Activated naive CD8-positive, alpha-beta T cell (primary cell): ENCODE data around the gene ATP1A2.
"Not testable (repeated sequence)": the region's sequence is repeated elsewhere in the genome, so short reads cannot be mapped to it uniquely, and the experiment has no call there.

Experiments
- H3K27ac Mint-ChIP-seq: one replicate; pipeline ENCODE4 v1.8.0; 2021; ENCODE audit warnings: mixed read lengths
- H3K27me3 Mint-ChIP-seq: one replicate; pipeline ENCODE4 v1.8.0; 2021; ENCODE audit warnings: mixed read lengths
- H3K36me3 Mint-ChIP-seq: one replicate; pipeline ENCODE4 v1.8.0; 2021; ENCODE audit warnings: mixed read lengths
- H3K4me1 Mint-ChIP-seq: one replicate; pipeline ENCODE4 v1.8.0; 2021; ENCODE audit warnings: low read depth, mixed read lengths
- H3K4me3 Mint-ChIP-seq: one replicate; pipeline ENCODE4 v1.8.0; 2021; ENCODE audit warnings: mild to moderate bottlenecking, mixed read lengths
- H3K9me3 Mint-ChIP-seq: one replicate; pipeline ENCODE4 v1.8.0; 2021; ENCODE audit warnings: low read depth, mixed read lengths

The ATP1A2 gene

DNA sequence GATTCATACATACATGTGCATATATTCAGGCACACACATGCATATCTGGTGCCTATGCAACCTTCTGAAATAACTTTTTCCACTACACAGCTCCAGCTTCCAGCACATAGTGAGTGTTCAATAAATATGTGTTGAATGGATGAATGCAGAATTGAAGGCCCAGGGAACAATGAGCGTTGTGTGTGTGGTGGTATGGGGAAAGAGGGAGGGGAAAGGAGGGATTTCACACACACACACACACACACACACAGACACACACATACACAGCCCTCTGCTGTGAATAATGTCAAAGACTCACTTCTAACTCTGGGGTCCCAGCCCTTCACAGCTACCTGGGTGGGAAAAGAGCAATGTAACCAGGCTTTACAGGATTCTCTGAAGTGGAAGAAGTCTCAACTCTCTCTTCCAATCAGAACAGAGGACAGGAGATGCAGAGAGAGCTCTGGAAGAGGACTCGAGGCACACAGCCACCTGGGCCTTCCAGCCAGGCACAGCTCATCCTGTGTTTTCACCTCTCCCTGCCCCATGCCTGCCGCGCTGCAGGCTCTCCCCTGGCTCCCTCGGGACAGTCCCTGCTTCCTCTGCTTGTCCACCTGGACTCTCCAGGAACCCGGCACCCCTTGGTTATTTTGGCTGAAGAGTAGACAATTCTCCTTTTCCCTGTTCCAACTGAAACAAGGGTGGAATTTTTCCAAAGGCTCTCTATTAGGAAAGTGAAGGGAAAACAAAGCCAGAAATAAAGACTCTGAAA lies 11.7 kb upstream of the ATP1A2 start:
- no peak overlapping the region for H3K27ac Mint-ChIP-seq
- H3K36me3 Mint-ChIP-seq = no peaks in the 10 kb centered on the region
- peaks cover 40% of the 10 kb centered on the region for H3K4me1 Mint-ChIP-seq
- H3K4me3 Mint-ChIP-seq = no peak overlapping the region
- H3K27me3 Mint-ChIP-seq = no peaks in the 10 kb centered on the region
- no peaks in the 10 kb centered on the region for H3K9me3 Mint-ChIP-seq

DNA sequence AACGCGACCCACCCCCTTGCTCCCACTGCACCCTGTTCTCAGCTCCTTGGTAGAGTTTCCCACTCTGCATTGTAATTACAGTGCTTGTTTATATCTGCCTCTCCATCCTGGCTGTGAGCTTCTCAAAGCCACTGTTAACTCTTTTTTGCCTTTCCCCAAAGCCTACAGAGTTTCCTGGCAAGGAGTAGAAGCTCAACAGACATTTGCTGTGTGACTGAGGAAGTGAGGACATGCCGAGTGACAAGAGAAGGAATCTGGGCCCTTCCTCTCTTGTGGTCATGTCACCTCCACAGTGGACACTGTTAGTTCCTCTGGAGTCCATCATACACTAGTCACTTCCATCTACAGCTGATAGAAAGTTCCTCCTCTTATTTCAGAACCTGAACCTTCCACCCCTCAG lies 11.1 kb upstream of the ATP1A2 start:
- Mint-ChIP-seq H3K9me3 (no peaks in the 10 kb centered on the region), H3K4me3 (no peak overlapping the region), H3K27me3 (peaks cover 1% of the 10 kb centered on the region), H3K36me3 (no peaks in the 10 kb centered on the region), H3K27ac (no peak overlapping the region), H3K4me1 (peaks cover 39% of the 10 kb centered on the region)

GRCh38 chr1:160105155-160105554 lies 10.4 kb upstream of the ATP1A2 start:
- Mint-ChIP-seq H3K27ac (no peak overlapping the region), H3K4me3 (no peak overlapping the region), H3K4me1 (peaks cover 35% of the 10 kb centered on the region), H3K27me3 (peaks cover 1% of the 10 kb centered on the region), H3K9me3 (no peaks in the 10 kb centered on the region), H3K36me3 (no peaks in the 10 kb centered on the region)

- Mint-ChIP-seq H3K9me3 (no peaks in the 10 kb centered on the region), H3K4me1 (peaks cover 16% of the 10 kb centered on the region), H3K36me3 (no peaks in the 10 kb centered on the region), H3K27ac (no peak overlapping the region), H3K4me3 (no peak overlapping the region), H3K27me3 (peaks cover 1% of the 10 kb centered on the region)
These were observed 8.0 kb upstream of the ATP1A2 start for GRCh38 chr1:160107512-160107911.

DNA sequence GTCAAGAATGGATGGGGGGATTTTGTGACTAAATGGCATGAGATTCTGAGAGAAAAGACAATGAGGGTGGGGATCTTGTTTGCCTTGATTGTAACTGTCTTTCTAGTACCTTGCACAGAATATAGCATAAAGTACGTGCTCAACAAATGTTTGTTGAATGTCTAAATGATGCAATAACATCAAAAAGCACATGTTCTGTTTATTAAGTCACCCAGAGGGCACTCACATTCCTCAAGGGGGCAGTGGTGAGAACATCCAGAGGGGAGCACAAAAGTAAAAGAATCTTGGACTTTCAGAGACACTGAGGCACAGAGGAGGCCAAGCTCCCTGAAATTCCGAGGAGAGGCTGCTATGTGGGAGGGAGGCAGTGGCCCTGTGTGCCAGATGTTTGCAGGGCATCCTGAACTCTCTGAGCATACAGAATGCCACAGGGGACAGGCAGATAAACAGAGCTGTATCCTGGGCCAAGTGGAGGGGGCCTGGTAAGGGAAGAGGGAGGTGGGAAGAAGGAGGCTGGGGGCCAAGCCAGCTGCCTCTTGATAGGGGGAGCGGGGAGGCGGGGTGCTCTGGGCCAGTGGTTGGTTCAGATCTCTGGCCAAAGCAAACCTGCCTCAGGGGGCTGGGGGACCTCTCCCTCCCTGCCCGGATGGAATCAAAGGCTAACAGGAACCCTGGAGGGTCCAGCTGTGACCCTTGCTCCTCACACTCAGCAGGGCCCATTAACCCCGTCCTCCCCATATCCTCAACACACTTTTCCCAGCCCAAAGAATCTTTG lies 6.5 kb upstream of the ATP1A2 start:
- Mint-ChIP-seq H3K36me3 (no peaks in the 10 kb centered on the region), H3K27ac (peak overlapping the region; percentile 64), H3K4me1 (peaks cover 6% of the 10 kb centered on the region), H3K27me3 (peaks cover 1% of the 10 kb centered on the region), H3K9me3 (no peaks in the 10 kb centered on the region), H3K4me3 (no peak overlapping the region)

DNA sequence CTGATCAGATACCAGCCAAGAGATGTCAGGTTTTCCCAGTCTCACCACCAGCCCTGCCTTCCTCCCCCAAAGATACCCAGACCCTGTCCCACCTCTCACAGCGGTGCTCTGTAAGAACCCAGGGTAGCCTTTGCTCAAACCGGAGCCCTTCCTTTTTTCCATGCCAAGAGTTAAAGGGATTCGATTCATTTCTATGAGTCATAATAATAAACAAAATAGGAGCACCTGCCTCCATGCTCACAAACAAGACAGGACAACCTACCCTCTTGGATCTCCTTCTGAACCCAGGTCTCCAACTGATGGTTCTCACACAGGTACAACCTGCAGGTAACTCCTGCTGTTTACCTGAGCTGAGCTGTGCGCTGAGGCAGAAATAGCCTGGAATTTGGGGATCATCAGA lies 5.9 kb upstream of the ATP1A2 start:
- H3K9me3 Mint-ChIP-seq = no peaks in the 10 kb centered on the region

DNA sequence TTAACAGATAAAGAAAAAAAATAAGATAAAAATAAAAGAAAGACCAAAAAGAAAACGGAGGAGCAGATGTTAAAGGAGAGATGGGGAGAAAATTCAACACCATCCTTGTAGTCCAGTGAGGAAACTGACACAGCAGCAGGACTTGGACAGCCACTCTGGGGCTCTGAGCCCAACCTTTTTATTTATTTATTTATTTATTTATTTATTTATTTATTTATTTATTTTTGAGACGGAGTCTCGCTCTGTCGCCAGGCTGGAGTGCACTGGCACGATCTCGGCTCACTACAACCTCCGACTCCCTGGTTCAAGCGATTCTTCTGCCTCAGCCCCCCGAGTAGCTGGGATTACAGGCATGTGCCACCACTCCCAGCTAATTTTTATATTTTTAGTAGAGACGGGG lies 4.1 kb upstream of the ATP1A2 start:
- not testable (repeated sequence) for H3K36me3 Mint-ChIP-seq, H3K27me3 Mint-ChIP-seq, H3K4me1 Mint-ChIP-seq

More for the DNA sequence above, 5.9 kb upstream of the ATP1A2 start:
- Mint-ChIP-seq H3K4me3 (no peak overlapping the region), H3K27ac (peak overlapping the region; percentile 22), H3K4me1 (peaks cover 6% of the 10 kb centered on the region), H3K36me3 (no peaks in the 10 kb centered on the region), H3K27me3 (peaks cover 1% of the 10 kb centered on the region)

DNA sequence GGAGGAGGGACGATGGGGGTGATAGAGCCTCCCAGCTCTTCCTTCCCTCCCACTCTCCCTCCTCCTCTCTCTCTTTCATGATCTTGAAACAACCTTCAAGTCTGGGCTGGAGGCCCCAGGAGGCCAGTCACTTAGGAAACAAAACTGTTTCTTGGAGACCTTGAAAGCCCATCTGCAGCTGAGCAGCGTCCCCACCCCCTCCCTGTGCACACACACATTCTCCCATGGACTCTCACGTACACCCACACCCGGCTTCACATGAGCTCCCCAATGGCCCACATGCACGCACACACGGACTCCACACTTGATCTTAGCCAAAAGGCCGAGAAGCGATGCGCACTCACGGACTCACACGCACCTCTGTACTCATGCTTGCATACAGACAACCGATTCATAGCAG lies 3.2 kb upstream of the ATP1A2 start:
- no peak overlapping the region for H3K4me3 Mint-ChIP-seq
- peaks cover 3% of the 10 kb centered on the region for H3K27me3 Mint-ChIP-seq
- H3K36me3 Mint-ChIP-seq = no peaks in the 10 kb centered on the region
- no peak overlapping the region for H3K27ac Mint-ChIP-seq
- no peaks in the 10 kb centered on the region for H3K9me3 Mint-ChIP-seq
- H3K4me1 Mint-ChIP-seq = peaks cover 6% of the 10 kb centered on the region

More for the DNA sequence above, 4.1 kb upstream of the ATP1A2 start:
- not testable (repeated sequence) for H3K27ac Mint-ChIP-seq, H3K4me3 Mint-ChIP-seq, H3K9me3 Mint-ChIP-seq

- Mint-ChIP-seq H3K27me3 (peaks cover 6% of the 10 kb centered on the region), H3K4me3 (no peak overlapping the region), H3K36me3 (no peaks in the 10 kb centered on the region), H3K4me1 (peaks cover 6% of the 10 kb centered on the region), H3K9me3 (no peaks in the 10 kb centered on the region), H3K27ac (no peak overlapping the region)
These were observed 2.2 kb upstream of the ATP1A2 start for GRCh38 chr1:160113407-160113806.

GRCh38 chr1:160114085-160114484 lies 1.5 kb upstream of the ATP1A2 start:
- Mint-ChIP-seq H3K27me3 (peaks cover 6% of the 10 kb centered on the region), H3K9me3 (no peaks in the 10 kb centered on the region), H3K27ac (no peak overlapping the region)

DNA sequence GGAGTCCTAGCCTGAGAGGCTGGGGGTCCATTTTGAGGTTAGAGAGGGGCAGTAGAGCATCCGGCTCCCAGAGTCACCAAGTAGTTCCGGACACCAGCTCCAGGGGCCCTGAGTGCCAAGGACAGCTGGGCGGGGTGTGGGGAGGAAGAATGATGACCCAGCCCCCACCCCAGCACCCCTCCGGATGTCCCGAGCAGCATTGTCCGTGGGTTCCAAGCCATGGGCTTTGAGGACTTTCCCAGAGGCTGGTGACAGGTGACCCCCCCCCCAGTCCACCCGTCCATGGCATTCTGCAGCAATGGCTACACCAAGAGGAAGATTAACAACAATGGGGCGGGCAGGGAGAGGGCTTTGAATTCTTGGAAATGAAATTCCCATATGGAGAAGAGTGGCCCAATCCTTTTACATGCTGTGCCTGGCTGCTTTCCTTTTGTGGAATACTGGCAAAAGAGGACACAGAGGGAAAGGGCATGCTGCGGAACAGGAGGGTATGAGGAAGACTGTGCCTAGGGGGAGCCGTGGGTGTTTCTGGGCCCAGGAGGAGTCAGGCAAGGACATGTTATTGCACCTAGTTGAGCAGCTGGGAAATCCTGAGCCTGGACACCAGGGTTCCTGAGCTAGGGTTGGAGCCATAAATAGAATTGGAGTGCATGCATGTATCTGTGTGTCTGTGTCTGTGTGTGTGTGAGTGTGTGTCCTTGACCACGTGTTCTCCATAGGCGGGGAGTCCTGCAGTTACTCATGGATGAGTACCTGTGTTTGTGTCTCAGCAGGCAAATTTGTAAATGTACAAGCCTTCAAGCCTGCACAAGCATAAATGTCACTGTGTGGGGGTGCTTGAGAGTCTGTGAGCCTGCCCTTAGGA lies 956 bp downstream of the ATP1A2 start:
- Mint-ChIP-seq H3K27me3 (peaks cover 6% of the 10 kb centered on the region), H3K9me3 (no peaks in the 10 kb centered on the region), H3K4me1 (no peaks in the 10 kb centered on the region), H3K27ac (no peak overlapping the region), H3K36me3 (no peaks in the 10 kb centered on the region), H3K4me3 (no peak overlapping the region)

More at GRCh38 chr1:160114085-160114484, 1.5 kb upstream of the ATP1A2 start:
- Mint-ChIP-seq H3K36me3 (no peaks in the 10 kb centered on the region), H3K4me1 (peaks cover under 1% of the 10 kb centered on the region), H3K4me3 (no peak overlapping the region)

DNA sequence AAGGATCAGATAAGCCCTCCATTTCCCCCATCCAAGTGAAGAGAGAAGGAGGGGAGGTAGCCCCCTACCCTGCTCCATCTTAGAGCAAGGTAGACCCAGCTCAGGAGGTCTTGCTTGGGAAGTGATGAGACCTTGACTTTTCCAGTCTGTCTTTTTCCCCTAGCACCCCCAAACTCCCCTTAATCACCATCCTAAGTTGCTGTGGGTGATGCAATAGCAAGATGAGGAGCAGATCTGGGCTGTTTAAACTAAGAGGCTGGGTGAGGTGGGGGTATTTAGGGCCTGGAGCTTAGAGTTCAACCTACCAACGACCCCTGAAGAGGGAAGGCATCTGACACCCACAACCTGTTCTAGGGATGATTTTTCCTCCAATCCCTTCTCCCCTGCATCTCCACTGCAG lies 1.7 kb downstream of the ATP1A2 start:
- no peak overlapping the region for H3K27ac Mint-ChIP-seq
- no peaks in the 10 kb centered on the region for H3K4me1 Mint-ChIP-seq
- no peaks in the 10 kb centered on the region for H3K36me3 Mint-ChIP-seq
- no peak overlapping the region for H3K4me3 Mint-ChIP-seq
- peaks cover 6% of the 10 kb centered on the region for H3K27me3 Mint-ChIP-seq
- H3K9me3 Mint-ChIP-seq = no peaks in the 10 kb centered on the region

DNA sequence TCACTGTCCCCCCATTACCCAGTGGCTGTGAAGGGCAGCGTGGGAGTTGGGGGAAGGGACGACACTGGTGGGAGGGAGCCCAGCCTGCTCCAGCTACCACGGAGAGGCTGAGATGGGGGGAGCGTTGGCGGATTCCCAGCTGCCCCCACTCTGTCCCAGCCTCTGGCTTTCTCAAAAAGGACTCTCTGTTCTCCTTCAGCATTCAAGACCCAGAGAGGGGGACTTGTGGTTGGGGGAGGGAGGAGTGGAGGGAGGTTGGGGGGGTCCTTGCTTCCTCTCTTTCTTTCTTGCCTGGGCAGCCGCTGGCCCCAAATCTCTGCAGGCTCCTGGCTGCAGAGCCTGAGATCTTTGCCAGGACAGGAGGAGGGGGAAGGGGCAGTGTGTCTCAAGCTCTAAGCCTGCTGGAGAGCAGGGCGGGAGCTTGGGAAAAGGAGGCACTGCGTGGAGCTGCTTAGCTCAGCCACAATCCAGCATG lies 2.2 kb downstream of the ATP1A2 start:
- Mint-ChIP-seq H3K9me3 (no peaks in the 10 kb centered on the region), H3K4me3 (no peak overlapping the region), H3K27ac (no peak overlapping the region), H3K27me3 (peaks cover 6% of the 10 kb centered on the region), H3K36me3 (no peaks in the 10 kb centered on the region), H3K4me1 (no peaks in the 10 kb centered on the region)

GRCh38 chr1:160118928-160119327 lies 3.4 kb downstream of the ATP1A2 start:
- no peaks in the 10 kb centered on the region for H3K9me3 Mint-ChIP-seq
- no peaks in the 10 kb centered on the region for H3K4me1 Mint-ChIP-seq
- no peak overlapping the region for H3K4me3 Mint-ChIP-seq
- no peaks in the 10 kb centered on the region for H3K36me3 Mint-ChIP-seq
- no peak overlapping the region for H3K27ac Mint-ChIP-seq
- H3K27me3 Mint-ChIP-seq = peaks cover 6% of the 10 kb centered on the region

DNA sequence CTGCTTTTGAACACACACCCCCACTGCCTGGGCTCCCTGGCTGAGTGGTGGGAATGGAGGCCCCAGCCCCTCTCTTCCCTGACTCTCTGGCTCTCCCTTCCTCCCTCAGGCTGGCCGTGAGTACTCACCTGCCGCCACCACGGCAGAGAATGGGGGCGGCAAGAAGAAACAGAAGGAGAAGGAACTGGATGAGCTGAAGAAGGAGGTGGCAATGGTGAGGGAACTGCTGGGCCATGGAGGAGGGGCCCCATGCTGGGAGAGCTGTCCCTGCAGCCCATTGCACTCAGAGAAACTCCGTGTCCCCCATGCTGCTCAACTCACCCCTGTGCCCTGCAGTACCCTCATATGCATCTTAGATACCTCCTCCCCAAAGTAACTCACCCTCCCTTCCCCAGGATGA lies 5.2 kb downstream of the ATP1A2 start:
- Mint-ChIP-seq H3K27ac (no peak overlapping the region), H3K4me3 (no peak overlapping the region), H3K9me3 (no peaks in the 10 kb centered on the region), H3K27me3 (peaks cover 4% of the 10 kb centered on the region), H3K4me1 (no peaks in the 10 kb centered on the region), H3K36me3 (no peaks in the 10 kb centered on the region)
